Retinal pigment epithelial cell (primary cell): ENCODE data around the gene EDN2.

Experiments
- DNase-seq: peaks from one replicate; pipeline ENCODE4 v3.0.0-alpha.2; 2010; ENCODE audit warnings: low read depth
- H3K4me3 ChIP-seq: 2 replicates; pipeline ENCODE4 v1.5.1; 2011; ENCODE audit warnings: mild to moderate bottlenecking, low read length, control low read depth, moderate library complexity
- CTCF ChIP-seq: conservative IDR thresholded peaks from 2 replicates; pipeline ENCODE4 v1.5.1; 2011; ENCODE audit warnings: low read depth, low read length, control low read depth, inconsistent platforms

The EDN2 gene

GRCh38 chr1:41523071-41523470 is 38.6 kb upstream of the EDN2 start:
- no peak for TF ChIP-seq CTCF
- H3K4me3 ChIP-seq = no peak overlapping the region
- no peak for DNase-seq

- DNase-seq = no peak
- H3K4me3 ChIP-seq = no peak overlapping the region
- TF ChIP-seq CTCF = no peak
These were observed 37.3 kb upstream of the EDN2 start for GRCh38 chr1:41521766-41522165.

- DNase-seq = no peak
- no peak overlapping the region for H3K4me3 ChIP-seq
- TF ChIP-seq CTCF = no peak
These were observed 36.7 kb upstream of the EDN2 start for GRCh38 chr1:41520951-41521752.

- H3K4me3 ChIP-seq = no peak overlapping the region
- DNase-seq = no peak
- TF ChIP-seq CTCF = no peak
These were observed 35.2 kb upstream of the EDN2 start for GRCh38 chr1:41519667-41520066.

- TF ChIP-seq CTCF = no peak
- H3K4me3 ChIP-seq = no peak overlapping the region
- DNase-seq = no peak
These were observed 34.0 kb upstream of the EDN2 start for GRCh38 chr1:41518471-41518870.

GRCh38 chr1:41517062-41517438 is 32.6 kb upstream of the EDN2 start:
- DNase-seq = no peak
- no peak for TF ChIP-seq CTCF
- H3K4me3 ChIP-seq = no peak overlapping the region
